ENCODE data around the gene CDC42SE2. TPM values are rescaled to one million over a fixed set of nuclear protein-coding genes. Genes with fewer than 3 reads are reported as not detected.

CDC42SE2 gene
- total RNA-seq, 4 donors from 2014 or later, result 23.9 to 29.6 (median 26.4) TPM

GRCh38 chr5:131228646-131229045, 35.2 kb upstream of the CDC42SE2 start:
- in situ Hi-C loops (cut with MboI; ENCODE audit: low sequenced_read_pairs in 4 of 4) (no loop called here), intact Hi-C loops (cut with DNase I; ENCODE audit: low total_unique reads) (no loop called here)
- DNase-seq (no peak), ATAC-seq (no peak)
- no peaks in the 10 kb centered on the region for H3K9me3 ChIP-seq
- TF ChIP-seq POLR2A (IDR thresholded peaks at IDR 0.05) (no peak), CTCF (IDR thresholded peaks at IDR 0.05 in 4 of 5, conservative IDR thresholded peaks at IDR 0.05 in 1 of 5) (no peak)
- H3K4me1 ChIP-seq, result no peaks in the 10 kb centered on the region
- H3K4me3 ChIP-seq, result no peak overlapping the region
- H3K36me3 ChIP-seq, result no peaks in the 10 kb centered on the region
- H3K27ac ChIP-seq, result no peak overlapping the region
- no peaks in the 10 kb centered on the region for H3K27me3 ChIP-seq

- DNase-seq (no peak), ATAC-seq (no peak)
- in situ Hi-C loops (cut with MboI; ENCODE audit: low sequenced_read_pairs in 4 of 4) (no loop called here), intact Hi-C loops (cut with DNase I; ENCODE audit: low total_unique reads) (no loop called here)
- no peaks in the 10 kb centered on the region for H3K4me1 ChIP-seq
- H3K4me3 ChIP-seq, result no peak overlapping the region
- no peak for TF ChIP-seq CTCF (IDR thresholded peaks at IDR 0.05 in 4 of 5, conservative IDR thresholded peaks at IDR 0.05 in 1 of 5)
- TF ChIP-seq POLR2A (IDR thresholded peaks at IDR 0.05), result no peak
- no peaks in the 10 kb centered on the region for H3K27me3 ChIP-seq
- H3K36me3 ChIP-seq, result no peaks in the 10 kb centered on the region
- H3K9me3 ChIP-seq, result no peaks in the 10 kb centered on the region
- no peak overlapping the region for H3K27ac ChIP-seq
Measured at GRCh38 chr5:131229623-131230022, 34.2 kb upstream of the CDC42SE2 start.

GRCh38 chr5:131230406-131230805, 33.4 kb upstream of the CDC42SE2 start:
- no peak for ATAC-seq
- no peaks in the 10 kb centered on the region for H3K4me1 ChIP-seq
- intact Hi-C loops (cut with DNase I; ENCODE audit: low total_unique reads) (no loop called here), in situ Hi-C loops (cut with MboI; ENCODE audit: low sequenced_read_pairs in 4 of 4) (no loop called here)
- no peak for DNase-seq
- no peaks in the 10 kb centered on the region for H3K27me3 ChIP-seq
- H3K36me3 ChIP-seq, result no peaks in the 10 kb centered on the region
- TF ChIP-seq POLR2A (IDR thresholded peaks at IDR 0.05) (no peak), CTCF (IDR thresholded peaks at IDR 0.05 in 4 of 5, conservative IDR thresholded peaks at IDR 0.05 in 1 of 5) (no peak)
- no peak overlapping the region for H3K4me3 ChIP-seq
- H3K9me3 ChIP-seq, result no peaks in the 10 kb centered on the region
- H3K27ac ChIP-seq, result no peak overlapping the region

- no peaks in the 10 kb centered on the region for H3K9me3 ChIP-seq
- H3K27ac ChIP-seq, result no peak overlapping the region
- no peaks in the 10 kb centered on the region for H3K4me1 ChIP-seq
- ATAC-seq (no peak), DNase-seq (no peak)
- no peak overlapping the region for H3K4me3 ChIP-seq
- no peaks in the 10 kb centered on the region for H3K27me3 ChIP-seq
- intact Hi-C loops (cut with DNase I; ENCODE audit: low total_unique reads) (loop anchor here (5.0 kb wide), 1 partner anchor 1197 kb away; no protein-coding TSS in a partner anchor), in situ Hi-C loops (cut with MboI; ENCODE audit: low sequenced_read_pairs in 4 of 4) (no loop called here)
- no peaks in the 10 kb centered on the region for H3K36me3 ChIP-seq
- TF ChIP-seq CTCF (IDR thresholded peaks at IDR 0.05 in 4 of 5, conservative IDR thresholded peaks at IDR 0.05 in 1 of 5) (no peak), POLR2A (IDR thresholded peaks at IDR 0.05) (no peak)
Measured at GRCh38 chr5:131239686-131240085, 24.2 kb upstream of the CDC42SE2 start.

- Histone ChIP-seq H3K27me3 (no peaks in the 10 kb centered on the region), H3K4me1 (no peaks in the 10 kb centered on the region), H3K27ac (no peak overlapping the region), H3K9me3 (no peaks in the 10 kb centered on the region), H3K36me3 (no peaks in the 10 kb centered on the region), H3K4me3 (no peak overlapping the region)
- TF ChIP-seq POLR2A (IDR thresholded peaks at IDR 0.05) (no peak), CTCF (IDR thresholded peaks at IDR 0.05 in 4 of 5, conservative IDR thresholded peaks at IDR 0.05 in 1 of 5) (no peak)
- DNase-seq (no peak), ATAC-seq (no peak)
- intact Hi-C loops (cut with DNase I; ENCODE audit: low total_unique reads), result loop anchor here (5.0 kb wide), 1 partner anchor 1200 kb away; no protein-coding TSS in a partner anchor
- in situ Hi-C loops (cut with MboI; ENCODE audit: low sequenced_read_pairs in 4 of 4), result no loop called here
Measured at GRCh38 chr5:131242728-131243255, 21.1 kb upstream of the CDC42SE2 start.
